NCI-H187 treated with DMSO at 0.1 percent for 48 hours (cell line): ENCODE measurements around the gene PLOD3.
"Not testable (repeated sequence)": the region's sequence is repeated elsewhere in the genome, so short reads cannot be mapped to it uniquely, and the experiment has no call there.

Source experiments
- DNase-seq: peaks from one replicate; lab custom pipeline; 2025; lab: John Stamatoyannopoulos, UW

The PLOD3 gene

DNA sequence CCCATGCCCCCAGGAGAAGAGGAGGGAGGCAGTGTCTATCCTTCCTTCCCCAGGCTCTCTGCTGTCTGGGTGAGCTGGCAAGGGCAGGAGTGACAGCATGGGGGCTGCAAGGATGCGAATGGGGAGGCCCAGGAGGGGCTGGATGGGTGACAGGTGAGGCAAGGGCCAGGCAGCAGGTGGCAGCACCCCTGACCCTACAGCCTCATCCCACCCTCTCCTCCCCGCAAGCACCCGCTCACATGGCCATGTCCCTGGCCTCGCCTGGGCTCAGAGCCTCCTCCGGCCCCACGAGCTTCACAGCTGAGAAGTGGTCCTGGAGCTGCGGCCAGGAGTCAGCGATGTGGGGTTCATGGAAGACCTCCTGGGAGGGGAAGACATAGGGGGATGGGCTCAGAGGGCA, 5.4 kb downstream of the PLOD3 start:
- DNase-seq = no peak

DNA sequence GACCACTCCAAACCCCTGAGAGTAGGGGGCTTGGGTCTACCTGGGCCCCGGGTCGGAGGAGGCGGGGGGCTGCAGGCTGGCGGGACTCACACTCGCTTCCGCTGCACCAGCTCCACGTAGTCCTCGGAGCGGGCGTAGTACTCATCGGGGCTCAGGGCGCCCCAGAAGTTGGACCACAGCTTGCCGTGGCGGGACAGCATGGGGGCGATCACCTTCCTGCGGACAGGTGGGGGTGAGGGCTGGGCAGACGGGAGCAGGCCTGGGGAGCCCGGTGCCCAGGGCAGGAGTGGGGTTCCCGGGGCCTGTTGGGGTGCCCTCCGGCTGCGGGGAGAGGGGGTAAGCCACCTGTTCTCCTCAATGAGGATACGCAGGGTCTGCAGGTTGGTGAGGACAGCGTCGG, 5.9 kb downstream of the PLOD3 start:
- DNase-seq = no peak

DNA sequence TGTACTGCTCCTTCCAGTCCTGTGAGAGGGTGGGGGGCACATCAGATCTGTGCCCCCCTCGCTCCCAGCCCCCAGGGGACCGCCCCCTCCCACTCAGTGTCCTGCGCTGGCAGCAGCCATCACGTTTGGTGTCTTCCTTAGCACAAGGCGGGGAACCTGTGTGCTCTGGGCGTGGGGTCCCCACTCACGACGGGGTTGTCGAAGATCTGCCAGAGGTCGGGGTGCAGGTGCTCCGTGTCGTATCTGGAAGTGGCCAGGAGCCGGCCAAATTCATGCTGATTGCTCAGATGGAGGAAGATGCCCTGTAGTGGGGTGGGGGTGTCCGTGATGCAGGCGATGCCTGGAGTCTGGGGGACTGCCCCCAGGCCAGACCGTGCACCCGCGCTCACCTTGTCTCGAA, 7.2 kb downstream of the PLOD3 start:
- DNase-seq = no peak

DNA sequence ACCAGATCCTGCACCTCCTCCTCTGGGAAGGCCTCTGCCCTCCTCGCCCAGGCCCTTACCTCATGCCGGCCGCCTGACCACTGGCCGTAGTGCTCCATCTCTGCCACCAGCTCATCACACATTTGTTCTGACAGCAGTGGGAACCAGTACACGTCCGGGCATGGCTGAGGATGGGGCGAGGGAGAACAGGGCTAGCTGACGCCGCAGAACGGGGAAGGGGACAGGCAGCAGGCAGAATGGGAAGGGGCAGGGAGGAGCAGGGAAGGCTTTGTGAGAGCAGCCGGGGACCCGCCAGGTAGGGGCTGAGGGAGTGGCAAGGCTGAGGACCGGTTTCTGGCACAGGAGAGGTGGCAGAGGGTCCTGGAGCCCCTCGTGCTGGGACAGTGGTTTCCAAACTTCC, 8.6 kb downstream of the PLOD3 start:
- DNase-seq = no peak

DNA sequence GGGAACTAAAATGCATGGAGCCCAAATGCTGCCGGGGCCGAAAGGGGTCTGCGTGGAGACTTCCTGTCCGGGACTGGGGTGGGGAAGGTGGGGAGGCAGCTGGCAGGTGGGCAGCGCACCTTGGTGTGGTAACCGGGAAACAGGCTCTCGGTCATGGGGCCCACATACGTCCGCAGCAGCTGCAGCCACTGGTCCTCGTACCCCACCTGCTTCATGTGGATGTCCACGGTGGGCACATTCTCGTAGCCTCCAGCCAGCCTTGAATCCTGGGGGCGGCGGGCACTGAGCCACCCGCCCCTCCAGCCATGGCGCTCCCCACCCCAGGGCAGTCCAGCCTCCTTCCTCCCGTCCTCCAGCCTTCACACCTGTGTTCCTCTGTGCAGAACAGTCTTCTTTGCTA, 9.9 kb downstream of the PLOD3 start:
- DNase-seq = no peak

DNA sequence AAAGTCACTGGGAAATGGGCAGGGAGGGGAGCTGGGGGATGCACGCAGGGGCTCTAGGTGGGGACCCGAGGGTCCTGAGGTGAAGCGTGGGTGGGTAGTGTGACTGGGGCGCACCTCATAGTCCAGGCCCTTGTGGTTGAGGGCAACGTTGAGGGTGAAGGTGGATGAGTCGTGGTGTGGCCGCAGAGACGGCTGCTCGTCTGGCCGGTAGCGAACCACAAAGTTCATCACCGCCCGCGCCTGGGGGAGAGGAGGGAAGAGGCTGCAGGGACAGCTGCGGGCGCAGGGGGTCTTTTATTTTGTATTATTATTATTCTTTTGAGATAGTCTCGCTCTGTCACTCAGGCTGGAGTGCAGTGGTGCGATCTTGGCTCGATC, 10.7 kb downstream of the PLOD3 start:
- no peak for DNase-seq

DNA sequence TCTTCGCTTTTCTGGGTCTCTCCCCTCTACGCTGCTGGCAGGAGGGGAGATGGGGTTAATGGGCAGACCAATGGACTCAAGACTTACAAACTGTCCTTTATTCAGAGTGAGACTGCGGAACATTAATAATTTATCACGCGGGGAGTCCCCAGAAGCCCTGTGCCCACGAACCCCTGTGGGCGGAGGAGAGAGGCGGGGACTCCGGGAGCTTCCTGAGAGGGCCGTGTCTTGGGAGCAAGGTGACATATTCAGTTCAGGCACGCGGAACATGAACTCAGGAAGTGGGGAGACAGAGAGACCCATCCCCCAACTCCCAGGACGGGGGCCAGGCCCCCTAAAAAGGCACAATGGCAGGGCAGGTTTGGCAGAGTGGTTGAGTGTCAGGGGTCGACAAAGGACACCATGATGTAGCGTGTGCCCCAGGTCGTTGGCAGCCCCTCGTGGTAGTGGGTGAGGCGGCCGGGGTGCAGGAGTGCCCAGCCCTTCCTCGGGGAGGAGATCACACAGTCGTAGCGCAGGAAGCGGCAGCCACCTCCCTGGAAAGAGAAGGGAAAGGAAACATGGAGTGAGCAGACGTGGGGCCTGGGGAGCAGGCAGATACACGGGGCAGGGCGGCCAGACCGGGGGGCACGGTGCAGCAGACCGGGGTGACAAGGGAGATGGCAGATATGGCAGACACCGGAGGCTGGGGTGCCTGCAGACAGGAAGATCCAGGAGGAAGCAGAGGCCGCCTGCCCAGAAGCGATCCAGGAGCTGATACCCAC, 11.3 kb downstream of the PLOD3 start:
- no peak for DNase-seq

DNA sequence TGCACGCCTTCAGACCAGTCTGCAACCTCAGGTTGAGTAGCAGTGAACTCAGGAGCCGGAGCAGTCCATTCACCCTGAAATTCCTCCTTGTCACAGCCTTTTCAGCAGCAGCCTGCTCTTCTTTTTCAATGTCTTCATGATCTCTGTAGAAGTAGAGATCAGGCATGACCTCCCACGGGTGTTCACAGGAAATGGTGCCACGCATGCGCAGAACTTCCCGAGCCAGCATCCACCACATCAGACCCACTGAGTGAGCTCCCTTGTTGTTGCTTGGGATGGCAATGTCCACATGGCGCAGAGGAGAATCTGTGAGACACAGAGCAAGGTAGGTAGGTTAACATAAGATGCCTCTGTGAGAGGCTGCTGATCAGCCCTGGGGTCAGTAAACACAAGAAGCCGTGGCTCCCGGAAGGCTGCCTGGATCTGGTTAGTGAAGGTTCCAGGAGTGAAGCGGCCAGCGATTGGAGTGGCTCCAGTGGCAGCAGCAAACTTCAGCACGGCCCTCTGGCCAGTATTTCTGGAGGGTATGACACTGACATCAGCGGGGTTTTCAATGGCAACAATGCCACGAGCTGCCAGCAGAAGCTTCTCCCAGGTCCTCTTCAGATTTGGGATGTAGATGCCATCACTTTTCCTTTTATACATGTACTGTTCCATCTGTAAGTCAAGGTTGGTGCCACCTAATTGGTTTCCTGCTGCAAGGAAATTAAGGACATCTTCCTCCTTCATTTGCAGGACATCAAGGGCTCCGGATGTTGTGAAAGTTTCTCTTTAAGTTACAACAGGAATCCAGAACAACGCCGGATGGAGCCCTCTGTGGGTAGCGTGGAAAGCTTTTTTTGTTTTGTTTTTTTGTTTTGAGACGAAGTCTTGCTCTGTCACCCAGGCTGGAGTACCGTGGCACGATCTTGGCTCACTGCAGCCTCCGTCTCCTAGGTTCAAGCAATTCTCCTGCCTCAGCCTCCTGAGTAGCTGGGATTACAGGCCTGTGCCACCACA, 13.3 kb downstream of the PLOD3 start:
- DNase-seq = not testable (repeated sequence)

DNA sequence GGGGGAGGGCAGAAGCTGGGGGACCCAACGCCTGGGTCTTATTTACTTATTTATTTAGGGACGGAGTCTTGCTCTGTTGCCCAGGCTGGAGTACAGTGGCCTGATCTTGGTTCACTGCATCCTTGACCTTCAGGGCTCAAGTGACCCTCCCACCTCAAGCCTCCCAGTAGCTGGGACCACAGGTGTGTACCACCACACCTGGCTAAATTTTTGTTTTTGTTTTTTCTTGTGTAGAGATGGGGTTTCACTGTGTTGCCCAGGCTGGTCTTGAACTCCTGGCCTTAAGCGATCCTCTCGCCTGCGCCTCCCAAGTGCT, 14.8 kb downstream of the PLOD3 start:
- no peak for DNase-seq

DNA sequence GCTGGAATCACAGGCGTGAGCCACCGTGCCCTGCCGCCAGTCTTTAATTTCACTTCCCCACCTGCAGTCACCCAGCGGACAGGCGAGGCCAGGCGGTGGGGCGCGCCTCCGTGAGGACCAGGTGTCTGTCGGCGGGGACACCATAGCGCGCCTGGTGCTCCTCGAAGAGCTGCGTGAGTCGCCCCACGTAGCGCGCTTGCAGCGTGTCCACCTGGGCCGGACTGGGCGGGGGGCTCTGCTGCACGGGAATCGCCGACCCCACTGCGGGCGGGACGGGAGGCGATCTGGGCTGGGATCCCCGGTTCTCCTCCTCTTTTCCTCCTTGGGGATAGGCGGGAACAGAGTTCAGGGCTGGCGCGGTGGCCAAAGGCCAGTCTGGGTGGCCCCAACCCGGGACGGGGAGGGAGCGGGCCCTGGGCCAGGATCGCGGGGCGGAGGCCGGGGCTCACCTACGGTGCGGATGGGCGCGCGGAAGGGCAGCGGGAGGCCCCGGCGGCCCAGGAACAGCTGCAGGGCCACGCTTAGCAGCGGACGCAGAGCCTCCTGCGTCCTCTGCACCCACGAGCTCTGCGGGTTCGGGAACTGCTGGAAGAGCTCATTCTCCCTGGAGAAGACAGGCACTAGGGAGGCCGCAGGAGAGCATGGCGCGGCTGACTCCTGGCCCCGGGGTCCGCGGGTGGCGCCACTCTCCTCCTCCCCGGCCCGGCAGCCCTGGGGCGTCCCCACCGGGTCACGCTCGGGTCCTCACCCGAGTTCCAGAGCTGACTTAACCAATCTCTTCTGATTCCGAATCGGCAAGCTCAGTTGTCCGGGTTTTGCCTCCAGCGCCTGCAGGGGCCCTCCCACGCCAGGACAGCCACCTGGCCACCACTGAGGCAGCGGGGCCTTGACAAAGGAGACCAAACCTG, 15.4 kb downstream of the PLOD3 start:
- DNase-seq = no peak

DNA sequence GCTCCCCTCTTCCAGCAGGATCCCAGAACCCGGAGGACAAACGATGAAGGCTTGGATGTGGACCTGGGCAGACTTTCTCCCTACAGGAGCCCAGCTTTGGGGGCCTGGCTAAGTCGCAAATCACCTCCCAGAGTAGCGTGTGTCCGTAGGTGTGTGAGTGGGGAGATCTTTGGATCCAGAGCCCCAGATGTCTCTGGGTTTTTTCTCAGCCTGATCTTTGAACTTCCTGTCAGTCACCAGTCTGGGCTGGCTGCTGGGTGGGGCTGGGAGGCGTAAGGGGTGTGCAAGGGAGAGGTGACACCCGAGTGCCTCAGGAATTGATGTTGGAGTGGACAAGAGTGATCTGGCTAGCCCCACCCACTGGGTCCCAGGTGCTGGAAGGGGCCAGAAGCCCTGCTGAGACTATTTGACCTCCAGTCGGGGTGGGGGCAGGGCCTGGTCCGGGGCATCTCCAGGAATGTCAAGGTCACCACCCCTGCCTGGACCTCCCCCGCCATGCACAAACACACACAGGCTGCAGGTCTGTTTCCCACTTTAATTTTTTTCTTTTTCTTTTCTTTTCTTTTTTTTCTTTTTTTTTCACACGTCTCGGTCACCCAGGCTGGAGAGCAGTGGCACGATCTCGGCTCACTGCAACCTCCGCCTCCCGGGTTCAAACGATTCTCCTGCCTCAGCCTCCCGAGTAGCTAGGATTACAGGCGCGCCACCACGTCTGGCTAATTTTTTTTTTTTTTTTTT, 16.4 kb downstream of the PLOD3 start, which contains the start of gene MOGAT3:
Gene MOGAT3 (minus strand): TSS at position 175 of the 738 bp plus-strand sequence. CDS start 182 bp downstream, outside the sequence.
- DNase-seq = no peak

DNA sequence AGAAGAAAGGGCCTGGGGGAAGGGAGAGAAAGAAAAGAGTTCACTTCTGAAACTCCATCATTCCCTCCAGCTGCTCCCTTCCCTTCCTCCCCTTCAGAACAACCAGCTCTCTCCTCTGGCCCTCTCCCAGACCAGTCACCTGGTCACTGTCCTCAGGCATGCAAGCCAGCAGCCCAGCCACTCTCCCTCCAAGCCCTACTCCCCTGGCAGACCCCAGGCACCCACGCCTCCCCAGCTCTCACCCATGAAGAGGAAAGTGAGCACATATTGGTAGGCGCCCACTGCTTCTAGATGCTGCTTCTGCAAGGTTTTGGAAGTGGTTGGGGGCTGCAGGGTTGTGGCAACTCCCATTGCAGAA, 16.9 kb downstream of the PLOD3 start:
- DNase-seq = no peak

DNA sequence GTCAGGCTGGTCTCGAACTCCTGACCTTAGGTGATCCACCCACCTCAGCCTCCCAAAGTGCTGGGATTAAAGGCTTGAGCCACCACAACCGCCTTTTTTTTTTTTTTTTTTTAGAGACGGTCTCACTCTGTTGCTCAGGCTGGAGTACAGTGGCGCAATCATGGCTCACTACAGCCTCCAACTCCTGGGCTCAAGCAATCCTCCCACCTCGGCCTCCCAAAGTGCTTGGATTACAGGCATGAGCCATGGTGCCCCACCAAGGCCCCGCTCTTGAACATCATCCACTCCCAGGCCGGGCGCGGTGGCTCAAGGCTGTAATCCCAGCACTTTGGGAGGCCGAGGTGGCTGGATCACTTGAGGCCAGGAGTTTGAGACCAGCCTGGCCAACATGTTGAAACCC, 17.9 kb downstream of the PLOD3 start:
- DNase-seq = not testable (repeated sequence)

DNA sequence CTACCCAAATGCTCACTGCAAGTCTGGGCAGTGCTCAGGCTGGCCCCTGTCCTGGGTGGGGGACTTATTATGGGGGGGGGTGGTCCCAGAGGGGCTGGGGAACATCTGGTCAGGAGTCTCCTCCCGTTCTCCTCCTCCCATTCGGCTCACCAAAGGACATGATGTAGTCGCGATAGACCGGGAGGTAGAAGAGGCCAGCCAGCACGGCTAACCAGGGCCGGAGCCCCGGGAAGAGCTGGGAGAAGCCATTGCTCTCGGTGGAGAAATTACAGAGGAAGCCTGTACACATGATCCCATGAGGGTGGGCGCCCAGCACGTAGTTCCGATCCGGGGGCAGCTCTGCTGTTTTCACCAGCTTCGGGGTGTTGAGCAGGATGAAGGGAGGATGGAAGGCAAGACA, 18.9 kb downstream of the PLOD3 start:
- no peak for DNase-seq

DNA sequence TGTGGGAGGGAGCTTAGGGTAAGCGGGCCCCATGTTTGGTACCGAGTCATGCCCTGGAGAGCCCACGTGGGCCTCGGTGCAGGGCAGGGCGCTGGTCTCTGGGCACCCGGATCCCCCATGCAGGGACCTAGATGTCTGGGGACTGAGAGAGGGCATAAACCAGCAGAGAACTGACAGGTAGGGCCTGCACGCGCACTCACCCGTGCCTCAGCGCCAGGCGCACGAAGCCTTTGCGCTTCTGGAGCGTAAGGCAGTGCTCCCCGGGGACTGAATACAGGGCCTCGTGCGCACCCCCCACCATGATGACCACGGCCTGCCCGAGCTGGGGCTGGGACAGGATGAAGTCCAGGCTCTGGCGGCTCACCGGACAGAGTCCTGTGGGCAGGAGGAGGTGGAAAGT, 19.4 kb downstream of the PLOD3 start:
- no peak for DNase-seq

DNA sequence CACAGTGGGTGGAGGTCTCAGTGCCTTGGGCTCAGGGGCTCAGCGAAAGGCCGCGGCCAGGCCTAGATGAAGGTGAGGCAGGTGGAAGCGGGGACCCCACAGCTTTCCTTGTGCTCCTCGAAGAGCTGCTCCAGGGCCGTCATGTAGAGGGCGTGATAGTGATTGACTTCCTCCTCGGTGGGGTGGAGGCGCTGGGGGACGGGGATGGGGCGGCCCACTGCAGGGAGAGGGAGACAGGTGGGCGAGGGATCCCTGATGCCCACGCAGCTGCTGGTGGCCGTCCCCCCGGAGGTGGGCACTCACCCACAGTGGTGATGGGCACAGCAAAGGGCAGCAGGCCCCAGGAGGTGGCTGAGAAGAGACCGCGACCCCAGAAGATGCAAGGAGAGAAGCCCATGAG, 21.5 kb downstream of the PLOD3 start:
- DNase-seq = no peak

DNA sequence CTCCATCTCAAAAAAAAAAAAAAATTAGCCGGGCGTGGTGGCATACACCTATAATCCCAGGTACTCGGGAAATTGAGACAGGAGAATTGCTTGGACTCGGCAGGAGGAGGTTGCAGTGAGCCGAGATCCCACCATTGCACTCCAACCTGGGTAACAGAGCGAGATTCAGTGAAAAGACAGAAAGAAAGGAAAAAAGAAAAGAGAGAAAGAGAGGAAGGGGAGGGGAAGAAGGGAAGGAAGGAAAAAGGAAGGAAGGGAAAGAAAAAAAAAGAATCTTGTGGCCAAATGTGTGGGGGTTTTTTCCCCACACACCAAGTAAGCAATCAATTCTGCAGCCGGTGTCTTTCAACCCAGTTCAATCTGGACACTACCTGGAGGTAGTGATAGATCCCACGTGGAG, 28.3 kb downstream of the PLOD3 start:
- no peak for DNase-seq

DNA sequence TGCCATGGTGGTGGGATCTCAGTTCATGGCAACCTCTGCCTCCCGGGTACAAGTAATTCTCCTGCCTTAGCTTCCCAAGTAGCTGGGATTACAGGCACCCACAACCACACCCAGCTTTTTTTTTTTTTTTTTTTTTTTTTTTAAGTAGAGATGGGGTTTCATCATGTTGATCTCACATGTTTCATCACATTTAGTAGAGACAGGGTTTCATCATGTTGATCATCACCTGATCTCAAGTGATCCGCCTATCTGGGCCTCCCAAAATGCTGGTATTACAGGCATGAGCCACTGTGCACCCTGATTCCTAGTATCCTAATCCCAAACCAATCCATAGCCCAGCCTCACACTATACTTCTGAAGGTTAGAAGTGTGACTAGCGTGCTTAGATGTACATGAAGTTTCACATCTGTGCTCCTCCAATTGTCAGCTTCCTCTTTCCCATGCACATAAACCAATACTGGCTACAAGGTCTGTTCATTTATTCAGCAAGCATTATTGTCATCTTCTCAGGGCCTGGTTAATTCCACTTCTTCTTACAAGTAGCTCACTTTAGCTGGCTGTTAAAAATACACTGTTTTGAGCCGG, 30.4 kb downstream of the PLOD3 start:
- no peak for DNase-seq

DNA sequence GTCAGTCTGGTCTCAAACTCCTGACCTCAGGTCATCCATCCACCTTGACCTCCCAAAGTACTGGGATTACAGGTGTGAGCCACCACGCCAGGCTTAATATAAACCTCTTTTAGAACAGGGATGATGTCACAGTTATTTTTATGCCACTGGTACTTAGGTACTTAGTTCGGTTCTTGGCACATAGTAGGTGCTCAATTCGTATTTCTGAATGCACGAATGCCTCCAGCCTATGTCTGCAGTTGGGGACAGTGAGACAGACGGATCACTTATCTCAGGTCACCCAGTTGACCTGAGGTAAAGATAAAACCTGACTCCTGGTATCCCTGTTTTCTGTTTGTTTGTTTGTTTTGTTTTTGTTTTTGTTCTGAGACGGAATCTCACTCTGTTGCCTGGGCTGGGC, 31.2 kb downstream of the PLOD3 start:
- no peak for DNase-seq

DNA sequence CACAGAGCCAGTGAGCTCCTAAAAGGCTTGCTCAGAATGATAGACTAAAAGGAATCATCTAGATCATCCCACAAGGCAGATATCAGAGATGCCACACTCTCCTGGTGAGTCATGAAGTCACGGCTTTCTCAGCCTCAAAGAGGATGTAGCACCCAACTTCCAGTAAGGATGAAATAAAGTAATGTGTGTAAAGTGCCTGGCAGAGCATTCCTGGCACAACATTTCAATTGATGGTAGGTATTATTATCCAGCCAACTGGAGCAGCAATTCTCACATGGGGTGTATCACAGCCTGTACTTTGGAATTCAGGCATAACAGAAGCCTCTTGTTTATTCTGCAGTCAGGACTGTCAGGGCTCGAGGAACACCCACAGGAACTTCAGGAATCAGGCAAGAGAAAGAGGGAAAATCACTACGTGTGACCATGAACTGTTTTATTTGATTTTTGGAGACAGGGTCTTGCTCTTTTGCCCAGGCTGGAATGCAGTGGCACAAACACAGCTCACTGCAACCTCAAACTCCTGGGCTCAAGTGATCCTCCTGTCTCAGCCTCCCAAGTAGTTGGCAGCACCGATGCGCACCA, 32.0 kb downstream of the PLOD3 start:
- DNase-seq = no peak
